OCI-LY1 (cell line): ENCODE measurements around the gene AIRE.

Source experiments
- CTCF ChIP-seq: fragments of 200-600 bp; sonication (generic), shearing (Covaris generic); IDR thresholded peaks from 2 replicates; pipeline ENCODE4 v1.5.1; 2017; ENCODE audit warnings: mild to moderate bottlenecking, antibody characterized with exemption, low read length, moderate library complexity, mixed read lengths
- EZH2 ChIP-seq: fragments of 200-600 bp; sonication (generic), shearing (Covaris generic); IDR thresholded peaks from 2 replicates; pipeline ENCODE4 v1.8.0; 2017; ENCODE audit warnings: borderline replicate concordance, mixed run types, mild to moderate bottlenecking, antibody characterized with exemption, low read length, moderate library complexity, mixed read lengths

GRCh38 chr21:44314128-44314527 is 28.5 kb downstream of the AIRE start:
- TF ChIP-seq CTCF (no peak), EZH2 (no peak)
